NT2/D1 (cell line): ENCODE measurements around the gene ADAM15.

Source experiments
- DNase-seq: peaks from one replicate; pipeline ENCODE4 v3.0.0-alpha.2; 2011; ENCODE audit warnings: low read depth, low spot score
- H3K27me3 ChIP-seq: 2 replicates; pipeline ENCODE4 v1.6.0; 2011; ENCODE audit warnings: mild to moderate bottlenecking; ENCODE audit not compliant: insufficient read length, insufficient read depth
- H3K36me3 ChIP-seq: 2 replicates; pipeline ENCODE4 v1.6.1; 2011; ENCODE audit warnings: mild to moderate bottlenecking, low read length, mixed read lengths; ENCODE audit not compliant: insufficient read depth, insufficient read length
- H3K4me1 ChIP-seq: 2 replicates; pipeline ENCODE4 v1.5.1; 2011; ENCODE audit not compliant: insufficient read depth, insufficient read length
- H3K4me3 ChIP-seq: 2 replicates; pipeline ENCODE4 v1.5.1; 2011; ENCODE audit warnings: low read depth; ENCODE audit not compliant: insufficient read length
- H3K9ac ChIP-seq: 2 replicates; pipeline ENCODE4 v1.6.0; 2011; ENCODE audit warnings: low read depth; ENCODE audit not compliant: insufficient read length
- H3K9me3 ChIP-seq: 2 replicates; pipeline ENCODE4 v1.5.1; 2011; ENCODE audit warnings: mild to moderate bottlenecking, low read length; ENCODE audit not compliant: insufficient read depth
- SUZ12 ChIP-seq: IDR thresholded peaks from 2 replicates; pipeline ENCODE4 v1.6.1; 2011; ENCODE audit not compliant: insufficient read length, insufficient read depth; ENCODE audit errors: extremely low read depth
- YY1 ChIP-seq: IDR thresholded peaks from 2 replicates; pipeline ENCODE4 v1.6.1; 2011; ENCODE audit not compliant: insufficient read length, insufficient read depth
- ZNF274 ChIP-seq: IDR thresholded peaks from 2 replicates; pipeline ENCODE4 v1.6.1; 2011; ENCODE audit warnings: mild to moderate bottlenecking, low read depth, low read length

Gene ADAM15

GRCh38 chr1:155035936-155036335 lies 15.2 kb upstream of the ADAM15 start:
- no peaks in the 10 kb centered on the region for H3K9me3 ChIP-seq
- no peaks in the 10 kb centered on the region for H3K36me3 ChIP-seq
- DNase-seq, result no peak
- H3K4me3 ChIP-seq, result no peak overlapping the region
- peaks cover 7% of the 10 kb centered on the region for H3K4me1 ChIP-seq
- no peak for TF ChIP-seq ZNF274
- no peak for TF ChIP-seq SUZ12
- no peak for TF ChIP-seq YY1
- no peaks in the 10 kb centered on the region for H3K27me3 ChIP-seq
- no peak overlapping the region for H3K9ac ChIP-seq

DNA sequence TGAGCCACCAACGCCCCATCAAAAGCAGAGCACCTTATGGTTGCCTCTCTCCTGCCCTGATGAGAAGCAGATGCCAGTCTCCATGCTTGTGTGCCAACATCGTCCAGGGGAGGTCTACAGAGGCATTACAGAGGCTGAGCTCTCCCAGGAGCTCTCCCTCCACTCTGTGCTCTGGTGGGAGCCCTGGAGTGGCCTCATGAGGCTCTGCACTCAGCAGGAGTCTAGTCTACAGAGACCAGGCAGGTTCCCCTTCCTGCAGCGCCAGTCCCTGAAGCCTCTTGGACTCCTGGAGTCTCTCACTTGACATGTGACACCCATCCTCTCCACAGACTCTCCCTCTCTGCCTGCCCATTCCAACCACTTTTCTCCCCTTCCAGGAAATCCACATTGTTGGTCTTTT lies 14.1 kb upstream of the ADAM15 start:
- Histone ChIP-seq H3K4me3 (no peak overlapping the region), H3K27me3 (no peaks in the 10 kb centered on the region), H3K9ac (no peak overlapping the region), H3K4me1 (peaks cover 7% of the 10 kb centered on the region), H3K36me3 (no peaks in the 10 kb centered on the region), H3K9me3 (no peaks in the 10 kb centered on the region)
- TF ChIP-seq YY1 (no peak), ZNF274 (no peak), SUZ12 (no peak)
- no peak for DNase-seq

DNA sequence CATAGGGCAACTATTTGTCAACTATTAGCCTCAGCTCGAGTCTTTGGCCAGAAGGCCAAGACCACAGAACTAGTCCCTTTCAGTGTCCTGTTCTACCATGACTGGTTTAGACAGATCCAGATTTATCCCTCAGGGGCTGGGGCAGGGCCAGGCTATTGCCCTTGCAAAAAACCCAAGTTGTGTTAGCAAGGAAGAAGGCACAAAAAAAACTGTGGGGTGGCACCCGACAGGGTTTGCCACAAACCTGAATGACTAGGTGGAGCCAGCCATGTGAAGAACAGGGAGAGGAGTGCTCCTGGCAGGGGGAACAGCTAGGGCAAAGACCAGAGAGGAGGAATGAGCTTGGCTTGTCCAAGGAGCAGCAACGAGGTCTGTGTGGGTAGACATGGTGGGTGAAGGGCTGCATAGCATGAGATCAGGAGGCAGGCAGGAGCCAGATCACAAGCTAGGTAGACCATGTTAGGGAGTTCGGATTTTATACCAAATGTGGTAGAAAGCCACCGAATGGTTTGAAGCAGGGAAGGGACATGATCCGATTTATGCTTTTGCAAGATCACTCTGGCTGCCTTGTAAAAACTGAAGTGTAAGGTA lies 13.2 kb upstream of the ADAM15 start:
- H3K4me1 ChIP-seq, result peaks cover 8% of the 10 kb centered on the region
- DNase-seq, result no peak
- no peaks in the 10 kb centered on the region for H3K36me3 ChIP-seq
- no peaks in the 10 kb centered on the region for H3K27me3 ChIP-seq
- no peak overlapping the region for H3K9ac ChIP-seq
- TF ChIP-seq SUZ12 (no peak), ZNF274 (no peak), YY1 (no peak)
- H3K4me3 ChIP-seq, result no peak overlapping the region
- no peaks in the 10 kb centered on the region for H3K9me3 ChIP-seq

DNA sequence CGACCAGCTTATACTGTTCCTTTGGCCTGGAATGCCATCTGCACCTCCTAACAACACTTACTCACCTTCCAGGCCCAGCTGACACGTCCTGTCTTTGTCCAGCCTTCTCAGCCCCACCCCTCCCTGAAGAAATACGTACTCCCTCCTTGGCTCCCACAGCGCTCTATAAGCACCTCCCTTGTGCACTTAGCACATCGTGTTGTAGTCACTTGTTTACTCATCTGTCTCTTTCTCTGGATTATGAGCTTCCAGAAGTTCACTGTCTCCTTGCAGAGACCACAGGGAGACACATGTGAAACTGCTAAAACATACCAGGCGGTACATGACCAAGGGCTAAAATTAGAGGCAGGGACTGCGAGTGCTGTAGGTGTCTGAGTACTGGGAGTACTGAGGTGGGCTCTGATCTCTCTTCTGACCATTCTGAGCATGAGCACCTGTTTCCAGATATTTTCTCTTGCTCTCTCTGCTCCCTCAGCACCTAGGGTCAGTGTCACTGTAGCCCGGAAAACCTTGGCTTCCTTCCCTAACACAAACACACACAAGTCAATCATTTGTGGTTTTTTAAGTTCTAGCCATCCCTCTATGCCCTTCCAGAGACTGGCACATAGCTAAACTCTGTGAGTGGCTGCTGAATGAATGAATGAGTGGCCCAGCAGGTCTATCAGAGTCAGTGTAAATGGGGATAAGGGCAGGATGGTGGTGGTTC lies 12.4 kb upstream of the ADAM15 start:
- no peak overlapping the region for H3K9ac ChIP-seq
- no peaks in the 10 kb centered on the region for H3K27me3 ChIP-seq
- H3K4me1 ChIP-seq, result peaks cover 9% of the 10 kb centered on the region
- H3K4me3 ChIP-seq, result no peak overlapping the region
- H3K36me3 ChIP-seq, result no peaks in the 10 kb centered on the region
- DNase-seq, result no peak
- TF ChIP-seq SUZ12, result no peak
- no peak for TF ChIP-seq YY1
- no peak for TF ChIP-seq ZNF274
- H3K9me3 ChIP-seq, result no peaks in the 10 kb centered on the region

GRCh38 chr1:155039308-155039669 lies 11.8 kb upstream of the ADAM15 start:
- TF ChIP-seq ZNF274 (no peak), YY1 (no peak), SUZ12 (no peak)
- Histone ChIP-seq H3K9ac (no peak overlapping the region), H3K4me1 (peaks cover 12% of the 10 kb centered on the region), H3K4me3 (no peak overlapping the region), H3K9me3 (no peaks in the 10 kb centered on the region), H3K36me3 (no peaks in the 10 kb centered on the region), H3K27me3 (no peaks in the 10 kb centered on the region)
- DNase-seq, result no peak

- TF ChIP-seq YY1 (no peak), ZNF274 (no peak), SUZ12 (no peak)
- Histone ChIP-seq H3K27me3 (no peaks in the 10 kb centered on the region), H3K36me3 (no peaks in the 10 kb centered on the region), H3K9ac (no peak overlapping the region), H3K4me3 (no peak overlapping the region), H3K9me3 (no peaks in the 10 kb centered on the region), H3K4me1 (peaks cover 22% of the 10 kb centered on the region)
- DNase-seq, result no peak
These were observed 10.6 kb upstream of the ADAM15 start for GRCh38 chr1:155040358-155041093.

DNA sequence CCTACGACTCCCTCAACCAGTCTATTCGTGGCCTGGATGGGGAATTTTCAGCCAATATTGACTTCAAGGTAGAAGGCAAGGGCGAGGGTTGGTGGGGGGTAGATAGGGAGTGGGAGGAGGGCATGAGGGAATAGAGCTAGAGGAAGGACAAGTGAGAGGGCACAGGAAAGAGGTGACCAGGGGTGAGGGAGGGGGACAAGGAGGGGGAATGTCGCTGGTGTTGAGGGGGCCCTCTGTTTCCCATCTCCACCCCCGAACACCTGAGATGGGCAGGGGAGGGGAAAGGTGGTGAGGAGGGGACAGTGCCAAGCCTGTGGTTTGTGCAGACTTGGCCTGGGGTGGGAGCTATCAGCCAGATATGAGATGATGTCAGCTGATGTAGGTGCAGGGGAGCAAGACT lies 8.3 kb upstream of the ADAM15 start:
- DNase-seq, result no peak
- Histone ChIP-seq H3K4me1 (peaks cover 30% of the 10 kb centered on the region), H3K36me3 (no peaks in the 10 kb centered on the region), H3K9ac (no peak overlapping the region), H3K27me3 (no peaks in the 10 kb centered on the region), H3K9me3 (no peaks in the 10 kb centered on the region), H3K4me3 (no peak overlapping the region)
- no peak for TF ChIP-seq YY1
- TF ChIP-seq SUZ12, result no peak
- no peak for TF ChIP-seq ZNF274
